GM12865 (cell line): Measurements from ENCODE around the gene LGALS9.
"Not testable (repeated sequence)": the region's sequence is repeated elsewhere in the genome, so short reads cannot be mapped to it uniquely, and the experiment has no call there.

ENCODE experiments used
- DNase-seq: peaks from one replicate; pipeline ENCODE4 v3.0.0; 2010; ENCODE audit warnings: low read depth
- H3K4me3 ChIP-seq: 2 replicates; pipeline ENCODE4 v1.5.1; 2011; ENCODE audit warnings: mild to moderate bottlenecking, low read depth, low read length, control low read depth
- CTCF ChIP-seq: IDR thresholded peaks from 2 replicates; pipeline ENCODE4 v1.5.1; 2011; ENCODE audit warnings: low read length, control low read depth, low read depth, inconsistent platforms; ENCODE audit not compliant: insufficient read depth; ENCODE audit errors: missing control alignments

LGALS9 gene

DNA sequence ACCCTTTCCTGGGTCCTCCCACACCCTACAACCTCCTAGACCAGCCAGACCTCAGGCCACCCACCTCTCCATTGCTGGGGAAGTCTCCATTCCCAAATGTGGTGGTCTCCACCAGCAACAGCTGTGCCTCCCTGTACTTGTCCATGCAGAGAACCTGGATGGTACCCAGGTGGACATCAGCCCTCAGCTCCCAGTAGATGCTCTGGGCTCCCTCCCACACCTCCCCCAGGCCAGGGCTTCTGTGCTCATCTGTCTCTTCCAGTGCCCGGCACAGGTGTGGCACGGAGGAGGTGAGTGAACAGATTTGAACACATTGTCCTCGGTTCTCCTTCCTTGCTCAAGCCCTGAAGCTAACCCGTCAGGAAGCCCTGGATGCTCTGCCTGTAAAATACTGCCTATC lies 34.6 kb downstream of the LGALS9 start:
- no peak for TF ChIP-seq CTCF
- no peak for DNase-seq
- no peak overlapping the region for H3K4me3 ChIP-seq

DNA sequence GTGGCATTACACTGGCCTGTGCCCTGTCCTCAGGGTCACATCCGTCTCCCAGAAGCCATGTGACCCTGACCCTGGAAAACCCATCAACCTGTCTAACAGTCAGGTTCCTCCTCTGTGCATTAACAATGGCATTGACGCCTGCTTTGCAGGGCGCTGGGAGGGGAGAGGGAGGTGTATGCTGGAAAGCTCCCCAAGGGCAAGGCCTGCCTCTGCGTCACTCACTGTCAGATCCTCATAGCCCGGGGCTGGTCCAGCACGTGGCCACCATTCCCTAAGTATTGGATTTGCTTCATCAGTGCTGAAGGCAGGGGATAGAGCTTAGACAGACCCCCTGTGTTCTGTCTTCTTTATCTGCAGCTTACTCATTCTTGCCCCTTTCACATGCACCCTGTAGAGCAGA lies 35.3 kb downstream of the LGALS9 start:
- not testable (repeated sequence) for DNase-seq, H3K4me3 ChIP-seq

- no peak for TF ChIP-seq CTCF
- H3K4me3 ChIP-seq = no peak overlapping the region
- DNase-seq = no peak
Measured at GRCh38 chr17:27666831-27667560, 36.0 kb downstream of the LGALS9 start.

- no peak for DNase-seq
Measured at GRCh38 chr17:27667656-27668487, 36.9 kb downstream of the LGALS9 start.

DNA sequence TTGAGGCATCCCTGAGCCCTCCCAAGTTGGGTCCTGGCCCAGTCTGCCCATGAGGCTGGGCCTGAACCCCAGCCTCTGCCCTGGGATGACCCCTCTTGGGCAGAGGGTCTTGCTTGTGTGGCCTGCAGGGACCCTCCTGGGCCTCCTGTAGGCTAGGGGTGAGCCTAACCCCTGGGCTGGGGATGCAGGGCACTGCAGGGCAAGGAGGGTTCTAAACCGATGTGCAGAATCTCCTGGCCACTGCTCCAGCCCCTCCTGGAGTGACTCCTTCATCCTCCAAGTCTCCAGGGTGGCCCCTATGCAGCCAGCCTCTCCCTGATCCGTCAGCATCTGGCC lies 37.5 kb downstream of the LGALS9 start:
- no peak for DNase-seq
- no peak overlapping the region for H3K4me3 ChIP-seq
- no peak for TF ChIP-seq CTCF

More at GRCh38 chr17:27667656-27668487, 36.9 kb downstream of the LGALS9 start:
- H3K4me3 ChIP-seq = no peak overlapping the region
- TF ChIP-seq CTCF = no peak

- TF ChIP-seq CTCF = no peak
- DNase-seq = no peak
Measured at GRCh38 chr17:27669136-27669535, 38.1 kb downstream of the LGALS9 start.

DNA sequence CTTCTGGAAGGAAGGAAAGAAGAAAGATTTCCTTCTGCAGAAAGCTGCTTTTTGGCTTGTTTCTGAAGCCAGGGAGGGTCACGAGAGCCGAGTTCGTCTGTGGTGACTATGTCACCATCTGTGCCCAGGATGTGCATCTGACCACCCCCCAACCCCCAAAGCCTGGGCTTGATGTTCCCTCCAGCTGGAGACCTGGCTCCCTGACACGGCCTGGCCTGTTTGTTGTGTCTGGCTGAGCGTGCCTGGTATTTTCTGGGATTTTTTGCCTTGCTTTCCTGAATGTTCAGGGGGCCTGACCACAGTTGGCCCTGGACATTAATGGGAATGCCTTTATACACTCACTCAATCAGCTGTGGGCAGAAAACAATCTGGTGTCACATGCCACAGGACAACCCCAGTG lies 38.9 kb downstream of the LGALS9 start:
- H3K4me3 ChIP-seq = no peak overlapping the region
- TF ChIP-seq CTCF = no peak
- DNase-seq = no peak

More at GRCh38 chr17:27669136-27669535, 38.1 kb downstream of the LGALS9 start:
- no peak overlapping the region for H3K4me3 ChIP-seq
